ENCODE results near the gene UBE2E2.

The UBE2E2 gene

GRCh38 chr3:23573827-23574226, 370.7 kb downstream of the UBE2E2 start:
- Histone ChIP-seq H3K27me3 (no peaks in the 10 kb centered on the region), H3K4me1 (ENCODE audit: control insufficient read depth in 1 of 2, insufficient read depth in 1 of 2, low read depth in 1 of 2, low read length in 1 of 2) (no peaks in the 10 kb centered on the region), H3K36me3 (no peaks in the 10 kb centered on the region), H3K4me3 (ENCODE audit: low read depth in 1 of 2, low read length in 1 of 2) (no peak overlapping the region), H3K9me3 (no peaks in the 10 kb centered on the region), H3K27ac (no peak overlapping the region)
- TF ChIP-seq CTCF (IDR thresholded peaks at IDR 0.05): no peak

GRCh38 chr3:23574822-23575315, 371.7 kb downstream of the UBE2E2 start:
- Histone ChIP-seq H3K9me3 (no peaks in the 10 kb centered on the region), H3K27me3 (no peaks in the 10 kb centered on the region), H3K27ac (no peak overlapping the region), H3K4me1 (ENCODE audit: control insufficient read depth in 1 of 2, insufficient read depth in 1 of 2, low read depth in 1 of 2, low read length in 1 of 2) (no peaks in the 10 kb centered on the region), H3K4me3 (ENCODE audit: low read depth in 1 of 2, low read length in 1 of 2) (no peak overlapping the region), H3K36me3 (no peaks in the 10 kb centered on the region)
- TF ChIP-seq CTCF (IDR thresholded peaks at IDR 0.05): no peak

GRCh38 chr3:23575697-23576096, 372.6 kb downstream of the UBE2E2 start:
- Histone ChIP-seq H3K36me3 (no peaks in the 10 kb centered on the region), H3K4me3 (ENCODE audit: low read depth in 1 of 2, low read length in 1 of 2) (no peak overlapping the region), H3K27me3 (no peaks in the 10 kb centered on the region), H3K9me3 (no peaks in the 10 kb centered on the region), H3K27ac (no peak overlapping the region), H3K4me1 (ENCODE audit: control insufficient read depth in 1 of 2, insufficient read depth in 1 of 2, low read depth in 1 of 2, low read length in 1 of 2) (no peaks in the 10 kb centered on the region)
- no peak for TF ChIP-seq CTCF (IDR thresholded peaks at IDR 0.05)

GRCh38 chr3:23576379-23576959, 373.3 kb downstream of the UBE2E2 start:
- no peak for TF ChIP-seq CTCF (IDR thresholded peaks at IDR 0.05)
- H3K4me1 ChIP-seq (ENCODE audit: control insufficient read depth in 1 of 2, insufficient read depth in 1 of 2, low read depth in 1 of 2, low read length in 1 of 2): no peaks in the 10 kb centered on the region
- no peak overlapping the region for H3K4me3 ChIP-seq (ENCODE audit: low read depth in 1 of 2, low read length in 1 of 2)
- no peak overlapping the region for H3K27ac ChIP-seq
- no peaks in the 10 kb centered on the region for H3K36me3 ChIP-seq
- H3K27me3 ChIP-seq: no peaks in the 10 kb centered on the region
- no peaks in the 10 kb centered on the region for H3K9me3 ChIP-seq

GRCh38 chr3:23580096-23580713, 377.1 kb downstream of the UBE2E2 start:
- H3K4me1 ChIP-seq (ENCODE audit: control insufficient read depth in 1 of 2, insufficient read depth in 1 of 2, low read depth in 1 of 2, low read length in 1 of 2): no peaks in the 10 kb centered on the region
- H3K4me3 ChIP-seq (ENCODE audit: low read depth in 1 of 2, low read length in 1 of 2): no peak overlapping the region
- H3K27ac ChIP-seq: no peak overlapping the region
- no peaks in the 10 kb centered on the region for H3K27me3 ChIP-seq
- TF ChIP-seq CTCF (IDR thresholded peaks at IDR 0.05): no peak
- no peaks in the 10 kb centered on the region for H3K36me3 ChIP-seq
- no peaks in the 10 kb centered on the region for H3K9me3 ChIP-seq

Measured in neutrophil (primary cell).